Fibroblast of skin of left quadriceps (primary cell): Measurements from ENCODE around the gene CEACAM4.
"Not testable (repeated sequence)": the region's sequence is repeated elsewhere in the genome, so short reads cannot be mapped to it uniquely, and the experiment has no call there.

Experiments
- DNase-seq, 2 experiments: peaks; one replicate each; pipeline ENCODE4 v3.0.0-alpha.2; 2013; ENCODE audit warnings: low read depth in 2 of 2

Gene CEACAM4

DNA sequence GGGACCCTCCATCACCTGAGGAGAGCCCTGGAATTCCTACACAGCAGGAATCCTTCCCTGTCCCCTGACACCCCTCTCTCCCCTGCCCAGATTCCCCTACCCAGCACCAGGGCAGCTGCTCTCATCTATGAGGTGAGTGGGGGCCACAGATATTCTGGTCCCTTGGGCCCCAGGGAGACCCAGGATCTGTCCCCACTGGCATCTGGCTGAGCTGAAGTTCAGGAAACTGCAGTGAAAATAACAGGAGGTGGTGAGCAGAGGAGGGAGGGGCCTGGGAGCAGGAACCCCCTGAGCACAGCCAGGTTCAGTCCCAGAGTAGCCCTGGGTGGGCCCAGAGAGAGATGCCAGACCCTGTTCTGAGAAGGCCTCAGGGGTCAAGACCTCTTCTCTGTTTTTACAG is 40.8 kb downstream of the CEACAM4 start:
- DNase-seq, result no peak

DNA sequence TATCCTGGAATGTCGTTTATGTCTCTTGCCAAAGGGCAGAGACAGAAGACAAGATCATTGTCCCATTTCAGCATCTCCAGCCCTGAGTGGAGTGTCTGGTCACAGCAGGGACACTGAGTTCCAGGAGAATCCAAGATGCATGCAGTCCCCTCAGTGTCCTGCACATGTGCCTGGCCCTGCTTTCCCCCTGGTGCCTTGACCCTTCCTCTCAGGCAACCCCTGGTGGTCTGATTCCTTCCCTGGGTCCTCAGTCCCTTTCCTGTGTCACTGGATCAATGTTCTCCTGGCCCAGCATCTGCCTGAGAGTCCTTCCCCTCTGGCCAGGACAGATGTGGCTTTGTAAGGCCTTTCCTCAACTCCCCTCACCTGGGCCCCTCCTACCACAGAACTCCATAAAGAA is 41.9 kb downstream of the CEACAM4 start:
- no peak for DNase-seq

DNA sequence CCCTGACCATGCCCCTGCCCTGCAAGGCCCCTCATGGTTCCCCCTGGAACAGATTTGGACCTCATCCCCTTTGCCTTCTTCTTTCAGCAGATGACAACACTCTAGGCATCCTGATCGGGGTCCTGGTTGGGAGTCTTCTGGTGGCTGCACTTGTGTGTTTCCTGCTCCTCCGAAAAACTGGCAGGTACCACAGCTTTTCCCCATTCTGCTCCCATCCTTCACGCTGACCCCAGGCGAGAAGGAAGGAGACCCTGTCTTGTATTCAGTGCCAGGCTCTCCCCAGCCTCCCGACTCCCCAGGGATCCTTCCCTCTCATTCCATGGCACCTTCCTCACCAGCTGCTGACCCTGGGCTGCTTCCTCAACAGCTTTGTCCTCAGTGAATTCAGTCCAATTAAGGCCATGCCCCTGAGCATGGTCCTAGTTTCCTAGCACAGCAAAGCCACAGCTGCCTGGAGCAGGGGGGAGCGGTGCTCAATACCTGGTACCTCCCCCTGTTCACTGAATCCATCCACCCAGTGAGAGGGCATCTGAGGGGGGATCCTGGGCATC is 42.5 kb downstream of the CEACAM4 start:
- DNase-seq, result no peak

DNA sequence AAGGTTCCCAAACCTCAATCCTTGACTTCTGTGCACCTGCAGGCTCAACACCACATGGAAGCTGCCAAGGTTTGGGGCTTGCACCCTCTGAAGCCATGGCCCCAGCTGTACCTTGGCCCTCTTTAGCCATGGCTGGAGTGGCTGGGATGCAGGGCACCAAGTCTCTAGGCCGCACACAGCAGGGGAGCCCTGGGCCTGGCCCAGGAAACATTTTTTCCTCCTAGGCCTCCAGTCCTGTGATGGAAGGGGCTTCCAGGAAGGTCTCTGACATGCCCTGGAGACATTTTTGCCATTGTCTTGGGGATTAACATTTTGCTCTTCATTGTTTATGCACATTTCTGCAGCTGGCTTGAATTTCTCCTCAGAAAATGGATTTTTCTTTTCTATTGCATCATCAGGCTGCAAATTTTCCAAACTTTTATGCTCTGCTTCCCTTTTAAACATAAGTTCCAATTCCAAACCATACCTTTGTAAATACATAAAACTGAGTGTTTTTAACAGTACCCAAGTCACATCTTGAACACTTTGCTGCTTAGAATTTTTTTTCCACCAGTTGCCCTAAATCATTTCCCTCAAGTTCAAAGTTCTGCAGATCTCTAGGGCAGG is 44.2 kb downstream of the CEACAM4 start:
- not testable (repeated sequence) for DNase-seq

DNA sequence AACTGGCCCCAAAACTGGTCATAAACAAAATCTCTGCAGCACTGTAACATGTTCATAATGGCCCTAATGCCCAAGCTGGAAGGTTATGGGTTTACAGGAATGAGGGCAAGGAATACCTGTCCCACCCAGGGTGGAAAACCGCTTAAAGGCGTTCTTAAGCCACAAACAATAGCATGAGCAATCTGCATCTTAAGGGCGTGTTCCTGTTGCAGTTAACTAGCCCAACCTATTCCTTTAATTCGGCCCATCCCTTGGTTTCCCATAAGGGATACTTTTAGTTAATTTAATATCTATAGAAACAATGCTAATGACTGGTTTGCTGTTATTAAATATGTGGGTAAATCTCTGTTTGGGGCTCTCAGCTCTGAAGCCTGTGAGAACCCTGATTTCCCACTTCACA is 45.8 kb downstream of the CEACAM4 start:
- not testable (repeated sequence) for DNase-seq

DNA sequence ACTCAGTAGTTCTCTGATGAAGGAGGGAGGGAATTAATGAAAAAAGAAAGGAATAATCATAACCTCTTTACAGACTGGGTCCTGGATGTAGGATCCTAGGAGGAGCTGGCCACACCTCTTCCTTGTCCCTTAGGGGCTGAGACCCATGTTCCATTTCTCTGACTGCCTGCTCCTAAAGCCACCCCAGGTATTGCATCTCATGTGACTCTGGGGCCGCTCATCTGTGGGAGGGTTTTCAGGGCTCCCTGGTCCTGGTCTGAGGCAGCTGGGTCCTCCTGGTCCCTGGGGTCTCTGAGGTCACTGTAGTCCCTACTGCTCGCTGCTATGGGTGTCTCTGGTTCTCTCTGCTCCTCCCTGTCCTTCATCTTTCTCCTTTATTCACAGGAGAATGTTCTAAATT is 48.0 kb downstream of the CEACAM4 start:
- DNase-seq, result no peak

DNA sequence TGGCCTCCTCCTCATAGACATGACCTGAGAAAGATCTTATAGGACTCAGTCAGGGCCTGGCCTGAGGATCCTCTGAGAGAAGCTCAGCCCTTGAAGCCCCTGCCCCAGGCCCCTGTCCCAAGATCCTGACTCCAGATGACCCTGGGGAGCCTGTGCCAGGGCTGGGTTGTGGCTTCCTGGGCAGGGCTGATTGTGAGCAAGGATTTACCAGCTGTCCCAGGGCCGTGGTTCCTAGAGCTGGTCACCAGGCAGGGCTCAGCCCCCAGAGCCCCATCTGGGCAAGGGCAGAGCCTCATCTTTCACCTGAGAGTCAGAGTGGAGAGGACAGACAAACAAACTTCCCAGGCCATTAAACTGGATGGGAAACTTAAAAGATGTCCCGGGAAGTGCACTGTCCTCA is 49.0 kb downstream of the CEACAM4 start:
- no peak for DNase-seq

DNA sequence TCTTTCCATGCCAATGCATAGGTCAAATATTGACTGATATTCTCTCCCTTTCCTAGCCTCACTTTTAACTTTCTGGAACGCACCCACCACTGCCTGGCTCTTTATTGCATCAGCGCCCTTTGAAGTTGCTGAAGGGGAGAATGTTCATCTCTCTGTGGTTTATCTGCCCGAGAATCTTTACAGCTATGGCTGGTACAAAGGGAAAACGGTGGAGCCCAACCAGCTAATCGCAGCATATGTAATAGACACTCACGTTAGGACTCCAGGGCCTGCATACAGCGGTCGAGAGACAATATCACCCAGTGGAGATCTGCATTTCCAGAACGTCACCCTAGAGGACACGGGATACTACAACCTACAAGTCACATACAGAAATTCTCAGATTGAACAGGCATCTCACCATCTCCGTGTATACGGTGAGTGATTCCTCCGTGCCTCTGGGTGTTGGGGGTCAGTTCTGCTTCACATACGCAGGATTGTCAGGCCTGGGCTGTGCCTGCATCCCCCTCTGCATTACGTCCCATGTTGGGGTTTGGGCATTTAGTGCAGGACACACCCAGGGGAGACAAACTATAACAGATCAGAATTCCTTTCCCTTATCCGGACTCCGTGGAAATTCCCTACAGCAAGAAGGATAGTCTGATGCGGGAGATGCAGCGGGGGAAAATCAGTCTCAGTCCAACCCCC is 49.6 kb downstream of the CEACAM4 start:
- no peak for DNase-seq

DNA sequence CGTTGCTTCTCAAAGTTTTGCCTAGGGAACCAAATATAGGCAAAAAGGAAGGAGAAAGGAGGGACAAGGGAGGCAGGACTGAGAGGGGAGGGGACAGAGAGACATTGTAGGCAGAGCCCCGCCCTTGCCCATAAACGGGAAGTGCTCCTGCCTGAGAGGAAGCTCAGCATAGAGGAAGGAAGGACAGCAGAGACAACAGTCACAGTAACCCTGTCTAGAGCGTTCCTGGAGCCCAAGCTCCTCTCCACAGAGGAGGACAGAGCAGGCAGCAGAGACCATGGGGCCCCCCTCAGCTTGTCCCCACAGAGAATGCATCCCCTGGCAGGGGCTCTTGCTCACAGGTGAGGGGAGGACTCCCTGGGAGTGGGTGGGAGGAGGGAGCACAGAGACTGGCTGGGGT is 50.9 kb downstream of the CEACAM4 start, which contains the start of gene CEACAM21:
Gene CEACAM21 (plus strand): TSS at position 169 of the 400 bp plus-strand sequence. CDS start 109 bp downstream, at position 278.
- no peak for DNase-seq

DNA sequence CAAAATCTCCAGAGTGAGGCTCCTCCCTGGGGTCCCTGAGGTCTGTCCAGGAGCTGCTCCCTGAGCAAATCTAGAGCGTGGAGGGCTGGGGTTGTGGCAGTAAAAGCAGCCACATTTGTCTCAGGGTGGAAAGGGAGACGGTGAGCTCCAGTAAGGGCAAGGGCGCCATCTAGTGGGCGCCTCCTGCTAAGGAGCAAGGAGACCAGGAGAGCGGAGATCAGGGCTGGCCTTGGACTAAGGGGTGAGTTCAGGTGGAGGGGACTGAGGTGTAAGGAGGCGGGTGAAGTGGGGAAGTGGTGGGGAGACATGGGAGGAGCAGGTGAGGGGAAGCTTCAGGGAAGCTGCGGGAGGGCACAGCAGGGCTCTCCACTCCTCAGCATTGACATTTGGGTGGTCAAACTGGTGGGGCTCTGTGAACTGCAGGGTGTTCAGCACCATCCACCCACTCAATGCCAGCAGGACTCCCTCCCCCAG is 56.2 kb downstream of the CEACAM4 start:
- peak; percentile 26 to 36 for DNase-seq

DNA sequence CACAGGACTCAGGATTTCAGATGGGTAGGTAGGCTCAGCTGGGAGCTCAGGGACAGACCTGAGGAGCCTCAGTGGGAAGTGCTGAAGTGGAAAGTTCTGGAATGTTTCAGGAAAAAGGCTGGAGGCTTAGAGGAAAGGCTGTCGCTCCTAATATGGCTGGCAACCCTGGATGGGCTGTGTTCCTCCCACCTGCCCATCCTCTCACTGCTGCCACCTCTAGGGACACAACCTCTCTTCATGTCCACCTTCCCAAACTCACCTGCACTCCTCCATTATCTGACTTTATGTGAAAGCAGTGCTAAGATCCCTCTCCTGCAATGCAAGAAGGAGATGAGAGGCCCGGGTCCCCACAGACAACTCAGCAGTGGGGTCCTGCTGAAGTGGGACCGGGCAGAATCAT is 56.7 kb downstream of the CEACAM4 start:
- DNase-seq, result no peak

DNA sequence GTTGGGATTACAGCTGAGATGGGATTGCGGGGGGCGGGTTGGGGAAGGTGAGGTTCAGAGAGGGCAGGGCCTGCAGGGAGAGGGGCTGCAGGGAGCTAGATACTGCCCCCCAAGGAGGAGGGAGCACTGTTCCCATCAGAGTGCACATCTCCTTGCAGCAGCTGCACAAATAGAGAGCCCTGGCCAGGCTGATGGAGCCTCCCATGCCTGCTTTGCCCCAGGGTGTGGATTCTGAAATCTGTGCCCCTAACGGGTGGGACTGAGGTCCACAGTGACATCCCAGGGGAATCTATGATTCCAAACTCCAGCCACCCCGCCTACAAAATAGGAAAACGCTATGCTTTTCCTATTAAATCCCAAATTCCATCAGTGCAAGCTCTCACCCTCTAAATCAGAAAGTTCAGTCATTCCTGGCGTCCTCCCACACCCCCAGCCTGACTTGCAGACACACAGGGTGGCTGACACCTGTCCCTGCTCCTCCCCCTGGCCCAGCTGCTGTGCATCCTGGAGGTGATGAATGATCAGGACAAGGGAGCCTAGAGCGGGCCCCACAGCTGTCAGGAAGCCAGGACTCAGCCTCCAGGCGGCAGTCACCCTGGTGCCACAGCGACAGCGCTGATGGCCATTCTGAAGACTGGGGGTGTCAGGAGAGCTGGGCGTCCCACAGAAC is 57.3 kb downstream of the CEACAM4 start:
- no peak for DNase-seq
